HG03521 (cell line): ENCODE data around the gene GPRC5C.
"Not testable (repeated sequence)": the region's sequence is repeated elsewhere in the genome, so short reads cannot be mapped to it uniquely, and the experiment has no call there.

Source experiments
- ATAC-seq: cut with Tn5 transposase; IDR thresholded peaks from one replicate; pipeline ENCODE4 v1.9.1; 2021; ENCODE audit warnings: mild to moderate bottlenecking, moderate library complexity; ENCODE audit not compliant: unreplicated experiment

GPRC5C gene

DNA sequence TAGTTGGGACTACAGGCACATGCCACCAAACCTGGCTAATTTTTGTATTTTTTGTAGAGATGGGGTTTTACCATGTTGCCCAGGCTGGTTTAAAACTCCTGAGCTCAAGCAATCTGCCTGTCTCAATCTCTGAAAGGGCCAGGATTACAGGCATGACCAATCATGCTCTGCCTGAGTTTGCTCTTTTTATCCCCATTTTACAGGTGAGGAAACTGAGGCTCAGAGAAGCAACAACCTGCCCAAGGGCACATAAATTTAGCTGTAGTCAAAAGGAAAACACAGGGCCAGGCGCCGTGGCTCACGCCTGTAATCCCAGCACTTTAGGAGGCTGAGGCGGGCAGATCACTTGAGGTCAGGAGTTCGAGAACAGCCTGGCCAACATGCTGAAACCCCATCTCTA, 26.6 kb upstream of the GPRC5C start:
- not testable (repeated sequence) for ATAC-seq

DNA sequence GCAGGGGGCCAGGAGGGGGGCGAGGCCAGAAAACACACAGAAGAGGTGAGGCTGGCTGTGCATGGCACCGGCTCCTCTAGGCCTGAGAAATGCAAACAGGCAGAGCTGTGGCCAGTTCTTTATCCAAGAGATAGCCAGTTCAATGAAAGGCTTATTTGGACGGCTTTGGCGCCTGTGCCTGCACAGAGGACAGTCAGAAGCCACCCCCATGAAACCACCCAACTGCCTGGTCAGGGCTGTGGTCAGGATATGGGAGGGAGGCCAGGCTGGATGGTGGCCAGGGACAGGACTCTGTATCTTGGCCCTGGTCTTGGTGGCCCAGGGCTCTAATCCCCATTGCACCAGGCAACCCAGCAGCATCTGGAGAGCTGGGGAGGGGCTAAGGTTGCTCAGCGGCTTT, 24.5 kb upstream of the GPRC5C start:
- no peak for ATAC-seq

DNA sequence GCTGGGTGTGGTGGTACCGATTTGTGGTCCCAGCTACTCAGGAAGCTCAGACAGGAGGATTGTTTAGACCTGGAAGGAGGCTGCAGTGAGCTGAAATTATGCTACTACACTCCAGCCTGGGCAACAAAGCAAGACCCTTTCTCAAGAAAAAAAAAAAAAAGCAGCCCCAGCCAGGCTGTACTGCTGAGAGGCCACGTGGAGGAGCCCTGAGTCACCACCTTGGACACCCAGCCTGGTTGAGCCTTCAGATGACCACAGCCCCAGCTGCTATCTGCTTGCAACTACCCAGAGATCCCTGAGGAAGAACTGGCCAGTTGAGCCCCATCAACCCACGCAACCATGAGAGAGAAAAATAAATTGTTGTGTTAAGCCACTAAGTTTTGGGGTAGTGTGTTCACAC, 23.6 kb upstream of the GPRC5C start:
- ATAC-seq = no peak

- ATAC-seq = no peak
These were observed 23.1 kb upstream of the GPRC5C start for GRCh38 chr17:74408815-74409214.

GRCh38 chr17:74410001-74410443, 21.9 kb upstream of the GPRC5C start:
- no peak for ATAC-seq

GRCh38 chr17:74412581-74412980, 19.3 kb upstream of the GPRC5C start:
- ATAC-seq = no peak

DNA sequence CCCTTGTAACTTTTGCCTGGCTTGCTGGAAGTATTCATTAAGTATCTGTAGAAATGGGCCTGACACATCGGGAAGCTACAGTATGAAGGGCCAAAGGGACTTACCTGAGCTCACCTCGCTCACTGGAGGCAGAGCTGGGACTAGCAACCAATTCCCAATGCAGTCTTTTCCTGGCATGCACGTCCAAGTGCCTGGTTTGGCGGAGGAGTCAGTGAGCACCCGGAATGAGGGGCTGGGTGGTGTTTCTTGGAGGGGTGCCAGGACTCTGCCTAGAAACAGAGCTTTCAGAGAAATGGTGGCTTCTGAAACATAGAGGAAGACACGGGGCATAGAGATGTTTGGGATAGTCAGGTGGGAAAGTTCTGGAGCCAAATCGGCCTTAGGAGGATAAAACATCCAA, 18.4 kb upstream of the GPRC5C start:
- no peak for ATAC-seq

- ATAC-seq = no peak
These were observed 17.4 kb upstream of the GPRC5C start for GRCh38 chr17:74414510-74414909.

DNA sequence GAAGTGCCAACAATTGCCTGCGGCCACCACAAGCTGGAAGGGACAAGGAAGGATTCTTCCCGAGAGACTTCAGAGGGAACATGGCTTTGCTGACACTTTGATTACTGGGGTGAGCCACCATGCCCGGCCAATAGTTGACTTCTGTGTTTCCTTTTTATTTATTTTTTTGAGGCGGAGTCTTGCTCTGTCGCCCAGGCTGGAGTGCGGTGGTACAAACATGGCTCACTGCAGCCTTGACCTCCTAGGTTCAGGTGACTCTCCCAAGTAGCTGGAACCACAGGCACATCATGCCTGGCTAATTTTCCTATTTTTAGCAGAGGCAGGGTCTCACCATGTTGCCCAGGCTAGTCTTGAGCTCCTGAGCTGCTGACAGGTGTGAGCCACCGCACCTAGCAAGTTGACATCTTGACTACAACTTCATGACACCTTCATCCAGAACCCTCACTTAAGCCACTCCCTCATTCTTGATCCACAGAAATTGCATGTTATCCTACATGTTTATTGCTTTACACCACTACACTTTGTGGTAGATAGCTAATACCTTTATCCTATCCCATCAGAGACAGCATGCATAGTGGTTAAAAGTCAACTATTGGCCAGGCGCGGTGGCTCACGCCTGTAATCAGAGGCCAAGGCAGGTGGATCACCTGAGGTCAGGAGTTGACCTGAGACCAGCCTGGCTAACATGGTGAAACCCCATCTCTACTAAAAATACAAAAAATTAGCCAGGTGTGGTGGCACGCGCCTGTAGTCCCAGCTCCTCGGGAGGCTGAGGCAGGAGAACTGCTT, 16.1 kb upstream of the GPRC5C start:
- ATAC-seq = no peak

DNA sequence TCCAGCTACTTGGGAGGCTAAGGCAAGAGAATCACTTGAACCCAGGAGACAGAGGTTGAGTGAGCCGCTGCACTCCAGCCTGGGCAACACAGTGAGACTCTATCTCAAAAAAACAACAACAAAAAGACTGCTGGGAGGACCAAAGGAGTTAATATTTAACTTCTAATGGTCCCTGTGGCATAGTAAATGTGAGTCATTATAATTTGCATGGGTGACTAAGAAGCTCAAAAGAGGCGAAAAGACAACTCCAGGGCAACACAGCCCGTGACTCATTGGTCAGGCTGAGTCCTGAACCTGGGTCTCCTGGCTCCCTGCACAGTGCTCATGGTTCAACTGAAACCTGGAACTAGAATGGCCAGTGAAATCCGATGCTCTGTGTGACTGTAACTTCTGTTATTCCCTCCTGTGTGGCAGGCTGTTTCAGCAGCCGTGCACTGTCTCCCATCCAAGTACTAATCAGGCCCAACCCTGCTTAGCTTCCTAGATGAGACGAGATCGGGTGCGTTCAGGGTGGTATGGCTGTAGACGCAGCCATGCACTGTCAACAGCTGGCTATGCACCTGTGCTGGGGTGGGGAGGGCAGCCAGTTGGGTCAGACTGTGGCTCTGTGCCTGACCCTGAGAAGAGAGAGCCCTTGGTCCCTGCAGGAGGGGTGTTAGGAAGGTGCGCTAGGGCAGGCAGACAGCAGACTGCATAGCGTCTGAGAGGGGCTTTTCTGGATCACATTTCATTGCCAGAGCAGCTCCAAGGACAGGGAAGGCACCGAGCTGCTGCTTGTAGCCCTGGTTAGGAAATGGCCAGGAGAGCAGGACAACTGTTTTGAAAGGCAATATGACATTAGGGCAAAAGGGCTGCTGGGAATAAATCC, 14.5 kb upstream of the GPRC5C start:
- ATAC-seq = peak; percentile 62

DNA sequence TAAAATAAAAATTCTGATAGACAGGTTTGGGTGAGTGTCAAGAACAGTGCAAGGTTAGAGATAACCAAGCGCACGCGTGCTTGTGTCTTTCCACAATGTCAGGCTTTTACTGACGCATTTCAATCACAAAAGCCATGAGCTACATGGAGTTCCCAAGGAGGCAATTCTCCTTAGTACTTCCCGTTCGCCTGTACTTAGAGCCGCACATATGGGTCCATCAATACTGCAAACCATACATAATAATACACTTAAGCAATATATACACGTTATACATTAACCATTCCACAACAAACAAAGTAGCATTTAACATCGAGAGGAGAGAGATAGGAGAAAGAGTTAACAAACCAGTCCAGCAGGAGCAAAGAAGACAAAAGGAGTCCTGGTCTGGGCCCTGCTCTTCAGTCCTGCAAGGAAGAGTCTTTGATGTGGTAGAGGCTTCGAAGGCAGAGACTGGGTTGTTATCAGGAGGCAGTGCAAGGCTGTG, 11.9 kb upstream of the GPRC5C start:
- no peak for ATAC-seq

- ATAC-seq = no peak
These were observed 7.8 kb upstream of the GPRC5C start for GRCh38 chr17:74424117-74424516.

GRCh38 chr17:74424657-74425056, 7.2 kb upstream of the GPRC5C start:
- no peak for ATAC-seq

GRCh38 chr17:74426551-74427047, 5.3 kb upstream of the GPRC5C start:
- ATAC-seq = no peak

DNA sequence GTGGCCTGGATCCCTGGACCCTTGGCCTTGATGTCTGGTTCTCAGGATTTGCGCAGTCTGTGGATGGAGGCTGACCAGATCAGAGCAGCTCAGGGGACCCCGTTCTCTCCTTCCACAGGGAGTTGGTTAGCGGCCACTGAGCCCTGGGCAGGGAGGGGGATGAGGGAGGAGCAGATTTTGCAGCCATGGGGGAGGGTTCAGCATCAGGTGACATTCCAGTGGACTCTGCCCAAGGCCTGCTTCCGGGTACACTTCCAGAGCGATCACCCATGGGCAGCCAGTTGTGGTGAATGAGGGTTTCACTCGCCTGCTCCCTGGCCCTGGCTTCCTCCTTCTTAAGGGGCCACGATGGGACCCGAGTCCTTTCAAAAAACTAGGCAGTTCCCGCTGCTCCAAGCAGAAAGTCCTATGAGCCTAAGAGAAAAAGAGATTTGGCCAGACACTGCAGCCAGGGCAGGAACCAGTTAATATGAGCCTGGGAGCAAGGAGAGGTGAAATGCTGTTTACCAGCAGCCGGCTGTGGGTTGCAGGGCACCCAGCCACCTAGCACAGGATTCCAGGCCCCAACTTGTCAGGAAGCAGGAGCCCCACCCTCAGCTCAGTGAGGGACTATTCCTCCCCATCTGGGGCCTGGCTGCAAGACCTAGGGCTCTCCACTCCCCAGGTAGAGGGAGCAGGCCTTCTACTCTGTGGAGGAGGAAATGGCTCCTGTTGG, 4.7 kb upstream of the GPRC5C start:
- ATAC-seq = no peak

GRCh38 chr17:74427763-74428153, 4.1 kb upstream of the GPRC5C start:
- ATAC-seq = no peak

DNA sequence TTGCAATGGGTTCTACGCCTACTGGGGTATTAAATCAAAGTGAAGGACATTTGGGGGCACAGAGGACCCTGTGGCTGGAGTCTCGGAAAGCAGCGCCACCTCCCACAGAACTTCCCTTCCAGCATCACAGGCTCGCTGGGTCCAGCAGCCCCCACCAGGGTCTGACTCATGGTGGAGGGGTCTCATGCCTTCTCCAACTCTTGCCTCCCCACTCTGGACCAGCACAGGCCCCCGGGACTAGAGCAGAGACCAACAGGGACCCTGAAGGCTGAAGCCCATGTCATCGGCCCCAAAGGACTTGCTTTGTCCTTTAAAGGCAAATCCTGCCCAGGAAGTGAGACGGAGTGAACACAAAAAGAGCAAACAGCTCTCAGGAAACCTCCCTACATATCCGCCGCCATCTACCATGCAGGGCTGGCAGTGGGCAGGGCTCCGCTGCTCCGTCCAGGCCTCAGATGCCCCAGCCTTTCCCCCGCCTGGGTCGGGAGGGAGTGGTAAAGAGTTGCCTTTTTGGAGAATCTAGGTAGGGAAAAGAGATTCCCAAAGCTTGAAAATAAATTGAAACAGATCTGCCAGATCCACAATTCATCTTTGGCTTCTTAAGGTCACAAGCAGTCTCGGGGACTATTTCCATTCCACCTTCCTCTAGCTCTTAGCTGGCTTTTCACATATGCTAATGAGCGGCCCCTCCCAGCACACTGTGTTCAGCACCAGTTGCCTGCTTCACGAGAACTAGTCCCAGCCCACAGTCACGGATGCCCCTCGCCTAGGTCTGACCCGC, 2.1 kb upstream of the GPRC5C start:
- ATAC-seq = no peak

- no peak for ATAC-seq
These were observed 1.5 kb upstream of the GPRC5C start for GRCh38 chr17:74430385-74430705.

- no peak for ATAC-seq
These were observed 951 bp upstream of the GPRC5C start for GRCh38 chr17:74430706-74431567.

DNA sequence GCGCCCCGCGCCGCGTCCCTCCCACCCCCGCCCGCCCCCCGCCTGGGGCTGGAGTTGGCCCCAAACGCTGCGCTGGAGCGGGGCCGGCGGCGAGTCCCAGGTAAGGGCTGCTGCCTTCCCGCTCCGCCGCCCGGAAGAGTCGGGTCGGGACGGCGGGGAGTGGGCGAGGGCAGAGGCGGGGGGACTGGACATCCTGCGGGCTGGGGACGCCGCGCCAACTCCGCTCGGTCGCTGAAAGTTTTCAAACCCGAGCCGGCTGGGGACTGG, 469 bp downstream of the GPRC5C start:
- no peak for ATAC-seq
